ENCODE measurements around the gene PPL. TPM values are rescaled to one million over a fixed set of nuclear protein-coding genes. Genes with fewer than 3 reads are reported as not detected.

Gene PPL
- total and polyA plus RNA-seq, 2 of the 8 experiments (the other 6 are each of a cell fraction or from before 2014, with no cell fraction given): 11.3 to 29.5 TPM

- Histone ChIP-seq H3K79me1 (ENCODE audit: low read depth, low read length) (0 out of 2 replicates have a peak, but pooled peaks cover 3% of the 10 kb centered on the region), H3K4me3 (ENCODE audit: extremely low read depth in 1 of 4, insufficient read depth in 2 of 4, low read depth in 3 of 4, low read length in 4 of 4) (no peak overlapping the region), H3K79me2 (ENCODE audit: control insufficient read depth in 1 of 2, insufficient read depth in 2 of 2, low read length in 2 of 2) (no peaks in the 10 kb centered on the region), H4K5ac (ENCODE audit: insufficient read length, low read depth, low read length) (no peak overlapping the region), H4K20me1 (replicated peaks in 1 of 2; ENCODE audit: control insufficient read depth in 1 of 2, insufficient read depth in 2 of 2, low read length in 2 of 2) (peaks cover 0 to 3% of the 10 kb centered on the region in 2 experiments), H4K91ac (replicated peaks; ENCODE audit: insufficient read length, low read length) (no peak overlapping the region), H3K36me3 (ENCODE audit: control insufficient read depth in 2 of 4, insufficient read depth in 4 of 4, low read length in 3 of 4) (no peaks in the 10 kb centered on the region), H3K4me2 (ENCODE audit: insufficient read depth in 1 of 2, low read depth in 2 of 2, low read length in 2 of 2) (no peak overlapping the region), H2AFZ (ENCODE audit: low read length) (no peak overlapping the region), H3K23ac (ENCODE audit: insufficient read length) (no peak overlapping the region), H3K56ac (replicated peaks; ENCODE audit: insufficient read length, low read depth, low read length) (no peak overlapping the region), H2BK15ac (ENCODE audit: low read length) (no peak overlapping the region), H2AK5ac (ENCODE audit: low read depth, low read length) (no peak overlapping the region), H4K8ac (ENCODE audit: extremely low read depth, insufficient read depth, low read length) (no peak overlapping the region), H3K27me3 (replicated peaks in 1 of 4; ENCODE audit: control insufficient read depth in 3 of 4, extremely low read depth in 1 of 4, insufficient read depth in 3 of 4, low read length in 3 of 4) (no peaks in the 10 kb centered on the region; a peak in 2 of 7 replicates), H3K9ac (replicated peaks in 1 of 4; ENCODE audit: extremely low read depth in 1 of 4, low read depth in 3 of 4, low read length in 3 of 4) (no peak overlapping the region), H2BK120ac (replicated peaks; ENCODE audit: low read depth, low read length) (no peak overlapping the region), H2BK12ac (ENCODE audit: low read depth, low read length) (no peak overlapping the region), H3K23me2 (ENCODE audit: low read depth, low read length) (peaks cover 10% of the 10 kb centered on the region), H3K27ac (ENCODE audit: low read depth, low read length) (no peak overlapping the region), H3K4ac (replicated peaks; ENCODE audit: insufficient read length, low read depth, low read length) (no peak overlapping the region), H3K14ac (ENCODE audit: insufficient read length) (no peak overlapping the region), H2BK20ac (ENCODE audit: low read length) (no peak overlapping the region; the same call in 1 of the 2 replicates), H3K18ac (ENCODE audit: extremely low read depth, low read length) (no peak overlapping the region), H2BK5ac (ENCODE audit: low read depth, low read length) (no peak overlapping the region), H3K4me1 (replicated peaks in 1 of 4; ENCODE audit: control insufficient read depth in 3 of 4, insufficient read depth in 4 of 4, low read length in 3 of 4) (peaks cover 0 to 10% (median 9%) of the 10 kb centered on the region in 4 experiments; a peak in 6 of 7 replicates), H3K9me3 (ENCODE audit: insufficient read depth in 2 of 2, low read depth in 1 of 2, low read length in 1 of 2) (no peaks in the 10 kb centered on the region)
- ChIA-PET POLR2A (ENCODE audit: partially characterized antibody) (interaction anchor here (0.8 kb wide), 1 partner anchor 9 kb away, joined by 3 read pairs; no protein-coding TSS in a partner anchor), CTCF (ENCODE audit: partially characterized antibody) (interaction anchor here (0.8 to 5.5 kb wide), 4 partner anchors 29 to 124 kb away, joined by 3 to 30 read pairs (median 4); no protein-coding TSS in a partner anchor)
- DNase-seq (ENCODE audit: low read depth in 1 of 2, low spot score in 2 of 2) (no peak), FAIRE-seq (no peak)
- 89% methylated on average over 6 of the region's 6 CpGs; no CpG with 5 or more reads in 1 of the 2 experiments for WGBS, 2 experiments (ENCODE audit: extremely low coverage in 1 of 2, insufficient coverage in 1 of 2, insufficient read length in 1 of 2, insufficient replicate concordance in 2 of 2, low coverage in 1 of 2, low lambda C conversion rate in 2 of 2, missing lambda C conversion rate in 1 of 2)
- TF ChIP-seq CTCF (IDR thresholded peaks at IDR 0.05; ENCODE audit: control extremely low read depth in 1 of 3, insufficient read depth in 1 of 3, low read depth in 1 of 3, low read length in 3 of 3) (no peak), USF2 (IDR thresholded peaks at IDR 0.05; ENCODE audit: low read length) (no peak), MAFK (IDR thresholded peaks at IDR 0.05; ENCODE audit: low read depth, low read length) (no peak), RNF2 (IDR thresholded peaks at IDR 0.05; ENCODE audit: borderline replicate concordance, low read depth, low read length, missing control alignments, poor library complexity, severe bottlenecking) (no peak), NRF1 (IDR thresholded peaks at IDR 0.05; ENCODE audit: low read depth, low read length) (no peak), RBBP5 (IDR thresholded peaks at IDR 0.05; ENCODE audit: borderline replicate concordance, low read depth, low read length) (no peak), PHF8 (conservative IDR thresholded peaks at IDR 0.05; ENCODE audit: low read depth, low read length) (no peak), POLR2A (IDR thresholded peaks at IDR 0.05; ENCODE audit: control extremely low read depth in 1 of 2, low read depth in 2 of 2, low read length in 2 of 2) (no peak)
- TF ChIP-seq, protein P1, sequence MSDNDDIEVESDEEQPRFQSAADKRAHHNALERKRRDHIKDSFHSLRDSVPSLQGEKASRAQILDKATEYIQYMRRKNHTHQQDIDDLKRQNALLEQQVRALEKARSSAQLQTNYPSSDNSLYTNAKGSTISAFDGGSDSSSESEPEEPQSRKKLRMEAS (IDR thresholded peaks at IDR 0.05): no peak
Observed at GRCh38 chr16:4960579-4960978, 23.6 kb upstream of the PPL start.

Data from H1 (cell line).